IMR-90 (cell line): ENCODE data around the gene RPS19. TPM values are rescaled to one million over a fixed set of nuclear protein-coding genes. Genes with fewer than 3 reads are reported as not detected.

ENCODE experiments used
- ATAC-seq: fragments of 200-7000 bp; cut with Tn5 transposase; 2 replicates; pipeline ENCODE4 v1.9.1; 2020; ENCODE audit warnings: low read depth, mild to moderate bottlenecking, moderate library complexity
- BruUV-seq: library from RNA; stranded (reverse); fragments of 400-500 nt; replicated peaks from 2 replicates; lab custom pipeline; 2021; lab: Mats Ljungman, UMichigan
- CTCF ChIA-PET: fragments of 300-600 bp; formaldehyde crosslinking; extraction: SDS; loops from one replicate; lab custom pipeline; 2021; ENCODE audit warnings: antibody characterized with exemption; lab: Yijun Ruan, JAX
- POLR2A ChIA-PET: fragments of 300-600 bp; sonication (Branson Sonifier 250); formaldehyde crosslinking; loops from one replicate; lab custom pipeline; 2022; ENCODE audit warnings: antibody characterized with exemption; ENCODE audit not compliant: unreplicated experiment; lab: Charles Lee
- DNase-seq: peaks from one replicate; pipeline ENCODE4 v3.0.0; 2013
- H2AFZ ChIP-seq: replicated peaks from 2 replicates; pipeline ENCODE3; 2013; ENCODE audit warnings: low read length, mild to moderate bottlenecking; ENCODE audit not compliant: poor library complexity
- H2AK5ac ChIP-seq: 2 replicates; pipeline ENCODE4 v1.6.1; 2013; ENCODE audit warnings: low read depth, low read length, inconsistent platforms
- H2AK9ac ChIP-seq: replicated peaks from 2 replicates; pipeline ENCODE3; 2013; ENCODE audit warnings: mild to moderate bottlenecking, low read depth, low read length, moderate library complexity; ENCODE audit not compliant: poor library complexity
- H2BK120ac ChIP-seq: 2 replicates; pipeline ENCODE4 v1.6.1; 2013; ENCODE audit warnings: low read depth, low read length, inconsistent platforms
- H2BK15ac ChIP-seq: 3 replicates; pipeline ENCODE4 v1.6.1; 2013; ENCODE audit warnings: low read depth, low read length, inconsistent platforms
- H2BK20ac ChIP-seq: 2 replicates; pipeline ENCODE4 v1.6.1; 2013; ENCODE audit warnings: low read depth, mild to moderate bottlenecking, inconsistent platforms, low read length, moderate library complexity
- H2BK5ac ChIP-seq: 2 replicates; pipeline ENCODE4 v1.6.1; 2013; ENCODE audit warnings: mild to moderate bottlenecking, low read depth, low read length, inconsistent platforms; ENCODE audit not compliant: poor library complexity, severe bottlenecking
- H3K14ac ChIP-seq: replicated peaks from 2 replicates; pipeline ENCODE4 v1.6.1; 2013; ENCODE audit warnings: low read depth, low read length, inconsistent platforms
- H3K18ac ChIP-seq: 2 replicates; pipeline ENCODE4 v1.6.1; 2013; ENCODE audit warnings: low read depth, low read length, control low read depth
- H3K23ac ChIP-seq: 2 replicates; pipeline ENCODE4 v1.6.1; 2013; ENCODE audit warnings: low read depth, low read length, inconsistent platforms
- H3K27ac ChIP-seq: 2 replicates; pipeline ENCODE4 v1.5.1; 2013; ENCODE audit warnings: mild to moderate bottlenecking, control low read depth, low read length; ENCODE audit not compliant: insufficient read depth
- H3K27me3 ChIP-seq: 2 replicates; pipeline ENCODE4 v1.6.1; 2013; ENCODE audit warnings: low read length; ENCODE audit not compliant: control insufficient read depth, insufficient read depth
- H3K36me3 ChIP-seq: 2 replicates; pipeline ENCODE4 v1.6.1; 2013; ENCODE audit warnings: low read length, mixed read lengths; ENCODE audit not compliant: control insufficient read depth, insufficient read depth
- H3K4ac ChIP-seq: 2 replicates; pipeline ENCODE4 v1.6.1; 2013; ENCODE audit warnings: low read depth, low read length, inconsistent platforms
- H3K4me1 ChIP-seq: 2 replicates; pipeline ENCODE4 v1.6.1; 2013; ENCODE audit warnings: low read length, mixed read lengths; ENCODE audit not compliant: control insufficient read depth, insufficient read depth
- H3K4me2 ChIP-seq: 2 replicates; pipeline ENCODE4 v1.6.1; 2013; ENCODE audit warnings: low read depth, mild to moderate bottlenecking, control low read depth, low read length, moderate library complexity
- H3K4me3 ChIP-seq: 2 replicates; pipeline ENCODE4 v1.5.1; 2013; ENCODE audit warnings: low read depth, mild to moderate bottlenecking, control low read depth, low read length, moderate library complexity; ENCODE audit not compliant: insufficient read depth
- H3K56ac ChIP-seq: 2 replicates; pipeline ENCODE4 v1.6.1; 2013; ENCODE audit warnings: low read length, inconsistent platforms; ENCODE audit not compliant: insufficient read depth; ENCODE audit errors: extremely low read depth
- H3K79me1 ChIP-seq, 2 experiments: 2 replicates each; pipeline ENCODE4 v1.6.1; 2013; ENCODE audit warnings: low read length in 2 of 2, inconsistent platforms in 1 of 2, low read depth in 1 of 2
- H3K9ac ChIP-seq: 2 replicates; pipeline ENCODE4 v1.6.1; 2013; ENCODE audit warnings: low read depth, low read length, control low read depth
- H3K9me1 ChIP-seq: 2 replicates; pipeline ENCODE4 v1.6.1; 2013; ENCODE audit warnings: low read length, inconsistent platforms; ENCODE audit not compliant: insufficient read depth
- H3K9me3 ChIP-seq: 2 replicates; pipeline ENCODE4 v1.6.1; 2013; ENCODE audit warnings: low read length; ENCODE audit not compliant: control insufficient read depth, insufficient read depth
- H4K20me1 ChIP-seq: 2 replicates; pipeline ENCODE4 v1.6.1; 2013; ENCODE audit warnings: low read length, inconsistent platforms; ENCODE audit not compliant: insufficient read depth
- H4K5ac ChIP-seq: 2 replicates; pipeline ENCODE4 v1.6.1; 2013; ENCODE audit warnings: mild to moderate bottlenecking, low read depth, low read length, control low read depth
- H4K8ac ChIP-seq, 2 experiments: 2 replicates each; pipeline ENCODE4 v1.6.1; 2013; ENCODE audit warnings: low read depth in 2 of 2, low read length in 2 of 2, control low read depth in 1 of 2, inconsistent platforms in 1 of 2
- H4K91ac ChIP-seq: 2 replicates; pipeline ENCODE4 v1.6.1; 2013; ENCODE audit warnings: low read depth, low read length, inconsistent platforms; ENCODE audit not compliant: insufficient read depth
- BHLHE40 ChIP-seq: fragments of 150-350 bp; IDR thresholded peaks from 2 replicates; pipeline ENCODE4 v1.6.1; 2016; ENCODE audit warnings: mild to moderate bottlenecking, low read depth, low read length
- CEBPB ChIP-seq: IDR thresholded peaks from 2 replicates; pipeline ENCODE4 v1.6.1; 2012; ENCODE audit warnings: low read depth, low read length, improper control_type of control experiment
- CHD1 ChIP-seq: IDR thresholded peaks from 2 replicates; pipeline ENCODE4 v1.6.1; 2012; ENCODE audit warnings: low read depth, low read length, improper control_type of control experiment
- CTCF ChIP-seq: conservative IDR thresholded peaks from 2 replicates; pipeline ENCODE4 v1.5.1; 2012; ENCODE audit warnings: mild to moderate bottlenecking, low read depth, low read length, improper control_type of control experiment
- ELK1 ChIP-seq: fragments of 150-350 bp; IDR thresholded peaks from 2 replicates; pipeline ENCODE4 v1.6.1; 2016; ENCODE audit warnings: low read depth, mild to moderate bottlenecking, low read length, moderate library complexity, borderline replicate concordance
- FOS ChIP-seq: fragments of 150-350 bp; IDR thresholded peaks from 2 replicates; pipeline ENCODE4 v1.6.1; 2016; ENCODE audit warnings: low read depth, low read length
- MAFK ChIP-seq: IDR thresholded peaks from 2 replicates; pipeline ENCODE4 v1.6.1; 2012; ENCODE audit warnings: low read depth, low read length, improper control_type of control experiment
- MAZ ChIP-seq: IDR thresholded peaks from 2 replicates; pipeline ENCODE4 v1.6.1; 2012; ENCODE audit warnings: low read depth, mild to moderate bottlenecking, low read length, improper control_type of control experiment, moderate library complexity, borderline replicate concordance
- MXI1 ChIP-seq: IDR thresholded peaks from 2 replicates; pipeline ENCODE4 v1.6.1; 2012; ENCODE audit warnings: low read depth, mild to moderate bottlenecking, low read length, moderate library complexity, borderline replicate concordance
- NFE2L2 ChIP-seq: fragments of 150-350 bp; IDR thresholded peaks from 2 replicates; pipeline ENCODE4 v1.6.1; 2016; ENCODE audit warnings: low read depth, mild to moderate bottlenecking, low read length
- POLR2A ChIP-seq: IDR thresholded peaks from 2 replicates; pipeline ENCODE4 v1.6.1; 2012; ENCODE audit warnings: mild to moderate bottlenecking, low read depth, low read length
- RAD21 ChIP-seq: IDR thresholded peaks from 2 replicates; pipeline ENCODE4 v1.6.1; 2012; ENCODE audit warnings: low read length, improper control_type of control experiment
- RCOR1 ChIP-seq: IDR thresholded peaks from 2 replicates; pipeline ENCODE4 v1.6.1; 2012; ENCODE audit warnings: mild to moderate bottlenecking, low read length, improper control_type of control experiment; ENCODE audit not compliant: insufficient replicate concordance
- RFX5 ChIP-seq: IDR thresholded peaks from 2 replicates; pipeline ENCODE4 v1.8.0; 2012; ENCODE audit warnings: low read depth, mild to moderate bottlenecking, low read length, moderate library complexity
- SMC3 ChIP-seq: fragments of 150-350 bp; IDR thresholded peaks from 2 replicates; pipeline ENCODE4 v1.6.1; 2016; ENCODE audit warnings: low read depth, mild to moderate bottlenecking, antibody characterized with exemption, low read length, moderate library complexity
- USF2 ChIP-seq: fragments of 150-350 bp; IDR thresholded peaks from 2 replicates; pipeline ENCODE4 v1.6.1; 2017; ENCODE audit warnings: mild to moderate bottlenecking, antibody characterized with exemption, low read length, low read depth
- WGBS, 2 experiments: methylation state at CpG; one replicate each; pipeline versions ENCODE4 v1.1.5 to v1.1.7; 2013; ENCODE audit warnings: missing lambda C conversion rate in 2 of 2; ENCODE audit not compliant: insufficient read length in 1 of 2; ENCODE audit errors: extremely low coverage in 2 of 2; 5-methylcytosine and 5-hydroxymethylcytosine counted together
- dilution Hi-C: fragments of 300-500 bp; cut with HindIII; formaldehyde crosslinking; loops from one replicate; pipeline ENCODE4 v1.14.3; 2018; ENCODE audit warnings: low sequenced_read_pairs; ENCODE audit not compliant: unreplicated experiment
- in situ Hi-C: fragments of 300-500 bp; cut with MboI; formaldehyde crosslinking; loops from 3 replicates; pipeline ENCODE4 v1.14.3; 2019; ENCODE audit warnings: low sequenced_read_pairs, inconsistent platforms, mixed read lengths
- intact Hi-C: fragments of 100-400 bp; cut with micrococcal nuclease; formaldehyde crosslinking; loops from 2 replicates; pipeline ENCODE4 v1.10.0; 2022
- polyA plus RNA-seq, 3 experiments: library from polyadenylated mRNA; depleted of rRNA; stranded (reverse); fragments of >200 nt; gene quantifications; 2 replicates each; pipeline ENCODE4 v1.2.3, GENCODE V29; 2012; ENCODE audit warnings: low replicate concordance in 1 of 3
- total RNA-seq: library from RNA; depleted of rRNA; stranded (reverse); fragments of >200 nt; gene quantifications from 2 replicates; pipeline ENCODE4 v1.2.3, GENCODE V29; 2012

Gene RPS19
- total and polyA plus RNA-seq, 2 of the 4 experiments (the other 2 are of a cell fraction): 230 to 3,988 TPM

- TF ChIP-seq RCOR1 (no peak), POLR2A (no peak), MAFK (no peak), USF2 (no peak), RFX5 (no peak), FOS (no peak), CTCF (no peak), MXI1 (no peak), NFE2L2 (no peak), BHLHE40 (no peak), SMC3 (no peak), ELK1 (no peak), RAD21 (no peak), CHD1 (no peak), MAZ (no peak), CEBPB (no peak)
- Histone ChIP-seq H3K9me3 (no peaks in the 10 kb centered on the region), H3K56ac (no peak overlapping the region), H3K27me3 (no peaks in the 10 kb centered on the region), H3K27ac (no peak overlapping the region), H2AK5ac (no peak overlapping the region), H2AK9ac (no peak overlapping the region), H4K8ac (no peak overlapping the region), H2BK20ac (no peak overlapping the region), H3K9me1 (no peaks in the 10 kb centered on the region), H3K4me2 (no peak overlapping the region), H3K14ac (no peak overlapping the region), H2BK5ac (no peak overlapping the region), H3K36me3 (peaks cover 57% of the 10 kb centered on the region), H4K91ac (no peak overlapping the region), H3K79me1 (peaks cover 0 to 3% of the 10 kb centered on the region in 2 experiments; a peak in 3 of 4 replicates), H2AFZ (no peak overlapping the region), H4K20me1 (no peaks in the 10 kb centered on the region; the same call in 1 of the 2 replicates), H3K4ac (no peak overlapping the region), H3K4me3 (no peak overlapping the region), H2BK15ac (no peak overlapping the region), H3K18ac (no peak overlapping the region), H3K23ac (no peak overlapping the region), H3K4me1 (no peaks in the 10 kb centered on the region), H3K9ac (no peak overlapping the region), H2BK120ac (no peak overlapping the region), H4K5ac (no peak overlapping the region)
- in situ Hi-C loops (no loop called here), intact Hi-C loops (no loop called here), dilution Hi-C loops (no loop called here)
- ATAC-seq: no peak
- WGBS, 2 experiments: 93% methylated on average over 9 of the region's 24 CpGs; no CpG with 5 or more reads in 1 of the 2 experiments
- BruUV-seq: no TSS peak
- DNase-seq: no peak
- CTCF ChIA-PET: no interaction called here
- POLR2A ChIA-PET: no interaction called here
Observed at GRCh38 chr19:41897820-41898219, 37.8 kb downstream of the RPS19 start.
